Kidney epithelial cell (primary cell): ENCODE measurements around the gene MARK3. TPM values are rescaled to one million over a fixed set of nuclear protein-coding genes. Genes with fewer than 3 reads are reported as not detected.

Experiments used
- DNase-seq: peaks from one replicate; pipeline ENCODE4 v3.0.0-alpha.2; 2010; ENCODE audit warnings: low read depth
- H3K27me3 ChIP-seq: 2 replicates; pipeline ENCODE4 v1.6.0; 2011; ENCODE audit warnings: low read length; ENCODE audit not compliant: control insufficient read depth, insufficient read depth
- H3K36me3 ChIP-seq: 2 replicates; pipeline ENCODE4 v1.5.1; 2011; ENCODE audit warnings: low read length; ENCODE audit not compliant: control insufficient read depth, insufficient read depth
- H3K4me3 ChIP-seq: 2 replicates; pipeline ENCODE4 v1.5.1; 2011; ENCODE audit warnings: low read depth, mild to moderate bottlenecking, control low read depth, low read length
- CTCF ChIP-seq: IDR thresholded peaks from 2 replicates; pipeline ENCODE4 v1.5.1; 2011; ENCODE audit warnings: mild to moderate bottlenecking, moderate library complexity, low read length, control low read depth, inconsistent platforms; ENCODE audit not compliant: insufficient read depth, poor library complexity, severe bottlenecking
- total RNA-seq: library from RNA; depleted of rRNA; stranded (reverse); fragments of >200 nt; gene quantifications from 2 replicates; pipeline ENCODE4 v1.2.3, GENCODE V29; 2015

The MARK3 gene
- total RNA-seq, 1 donor from 2014 or later: 74.1 TPM

GRCh38 chr14:103518422-103519042 lies 133.3 kb downstream of the MARK3 start:
- Histone ChIP-seq H3K4me3 (no peak overlapping the region), H3K27me3 (peaks cover 12% of the 10 kb centered on the region), H3K36me3 (no peaks in the 10 kb centered on the region)
- TF ChIP-seq CTCF: peak; percentile 95
- no peak for DNase-seq

- H3K4me3 ChIP-seq: no peak overlapping the region
- DNase-seq: no peak
- peaks cover 12% of the 10 kb centered on the region for H3K27me3 ChIP-seq
- TF ChIP-seq CTCF: no peak
- H3K36me3 ChIP-seq: no peaks in the 10 kb centered on the region
These were observed 134.0 kb downstream of the MARK3 start for GRCh38 chr14:103519043-103519836.

GRCh38 chr14:103519837-103520212 lies 134.6 kb downstream of the MARK3 start:
- Histone ChIP-seq H3K4me3 (no peak overlapping the region), H3K27me3 (peaks cover 12% of the 10 kb centered on the region), H3K36me3 (no peaks in the 10 kb centered on the region)
- DNase-seq: no peak
- TF ChIP-seq CTCF: no peak

- H3K4me3 ChIP-seq: no peak overlapping the region
- TF ChIP-seq CTCF: no peak
- H3K27me3 ChIP-seq: peaks cover 12% of the 10 kb centered on the region
- no peaks in the 10 kb centered on the region for H3K36me3 ChIP-seq
- no peak for DNase-seq
These were observed 135.0 kb downstream of the MARK3 start for GRCh38 chr14:103520269-103520656.

GRCh38 chr14:103520657-103521437 lies 135.6 kb downstream of the MARK3 start:
- peaks cover 12% of the 10 kb centered on the region for H3K27me3 ChIP-seq
- H3K36me3 ChIP-seq: no peaks in the 10 kb centered on the region
- DNase-seq: no peak
- H3K4me3 ChIP-seq: peak overlapping the region; percentile 59
- peak; percentile 45 for TF ChIP-seq CTCF
